ENCODE results near the gene USP31.

- TF ChIP-seq, protein P1, sequence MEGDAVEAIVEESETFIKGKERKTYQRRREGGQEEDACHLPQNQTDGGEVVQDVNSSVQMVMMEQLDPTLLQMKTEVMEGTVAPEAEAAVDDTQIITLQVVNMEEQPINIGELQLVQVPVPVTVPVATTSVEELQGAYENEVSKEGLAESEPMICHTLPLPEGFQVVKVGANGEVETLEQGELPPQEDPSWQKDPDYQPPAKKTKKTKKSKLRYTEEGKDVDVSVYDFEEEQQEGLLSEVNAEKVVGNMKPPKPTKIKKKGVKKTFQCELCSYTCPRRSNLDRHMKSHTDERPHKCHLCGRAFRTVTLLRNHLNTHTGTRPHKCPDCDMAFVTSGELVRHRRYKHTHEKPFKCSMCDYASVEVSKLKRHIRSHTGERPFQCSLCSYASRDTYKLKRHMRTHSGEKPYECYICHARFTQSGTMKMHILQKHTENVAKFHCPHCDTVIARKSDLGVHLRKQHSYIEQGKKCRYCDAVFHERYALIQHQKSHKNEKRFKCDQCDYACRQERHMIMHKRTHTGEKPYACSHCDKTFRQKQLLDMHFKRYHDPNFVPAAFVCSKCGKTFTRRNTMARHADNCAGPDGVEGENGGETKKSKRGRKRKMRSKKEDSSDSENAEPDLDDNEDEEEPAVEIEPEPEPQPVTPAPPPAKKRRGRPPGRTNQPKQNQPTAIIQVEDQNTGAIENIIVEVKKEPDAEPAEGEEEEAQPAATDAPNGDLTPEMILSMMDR (IDR thresholded peaks at IDR 0.05) = no peak
- no peak for TF ChIP-seq POLR2A (IDR thresholded peaks at IDR 0.05)
Observed at GRCh38 chr16:23035240-23035639, 114.0 kb downstream of the USP31 start.

Measured in right lobe of liver (tissue), 4 donors.